Neural cell (in vitro differentiated cells): Measurements from ENCODE around the gene C11orf86.

Experiments used
- EP300 ChIP-seq: fragments of 450-650 bp; conservative IDR thresholded peaks from 2 replicates; pipeline ENCODE4 v1.6.1; 2014; ENCODE audit warnings: antibody characterized with exemption, mild to moderate bottlenecking, moderate library complexity; ENCODE audit not compliant: poor library complexity, severe bottlenecking
- EZH2 ChIP-seq: fragments of 200-600, 300-800 bp; shearing (Covaris generic), sonication (generic); IDR thresholded peaks from 2 replicates; pipeline ENCODE4 v1.6.1; 2014; ENCODE audit warnings: antibody characterized with exemption, low read length, borderline replicate concordance, mild to moderate bottlenecking; ENCODE audit not compliant: insufficient read depth, poor library complexity, severe bottlenecking
- MXI1 ChIP-seq: fragments of 450-650 bp; conservative IDR thresholded peaks from 2 replicates; pipeline ENCODE4 v1.6.1; 2014; ENCODE audit warnings: antibody characterized with exemption, mild to moderate bottlenecking; ENCODE audit not compliant: poor library complexity, severe bottlenecking
- POLR2AphosphoS5 ChIP-seq: IDR thresholded peaks from 2 replicates; pipeline ENCODE4 v1.6.1; 2012
- RAD21 ChIP-seq: fragments of 450-650 bp; conservative IDR thresholded peaks from 2 replicates; pipeline ENCODE4 v1.6.1; 2014; ENCODE audit warnings: antibody characterized with exemption, mild to moderate bottlenecking, moderate library complexity
- SMC3 ChIP-seq: fragments of 450-650 bp; conservative IDR thresholded peaks from 2 replicates; pipeline ENCODE4 v1.6.1; 2014; ENCODE audit warnings: antibody characterized with exemption, mild to moderate bottlenecking, moderate library complexity; ENCODE audit not compliant: poor library complexity
- TAF1 ChIP-seq: IDR thresholded peaks from 2 replicates; pipeline ENCODE4 v1.6.1; 2012; ENCODE audit warnings: low read depth
- TF ChIP-seq, protein P1 (sequence below): fragments of 450-650 bp; IDR thresholded peaks from 2 replicates; pipeline ENCODE4 v1.5.1; 2014; ENCODE audit warnings: antibody characterized with exemption, mild to moderate bottlenecking, moderate library complexity; ENCODE audit not compliant: poor library complexity, severe bottlenecking
- TF ChIP-seq, protein P2 (sequence below): IDR thresholded peaks from 2 replicates; pipeline ENCODE4 v1.6.1; 2012; ENCODE audit warnings: borderline replicate concordance

- TF ChIP-seq, protein P1, sequence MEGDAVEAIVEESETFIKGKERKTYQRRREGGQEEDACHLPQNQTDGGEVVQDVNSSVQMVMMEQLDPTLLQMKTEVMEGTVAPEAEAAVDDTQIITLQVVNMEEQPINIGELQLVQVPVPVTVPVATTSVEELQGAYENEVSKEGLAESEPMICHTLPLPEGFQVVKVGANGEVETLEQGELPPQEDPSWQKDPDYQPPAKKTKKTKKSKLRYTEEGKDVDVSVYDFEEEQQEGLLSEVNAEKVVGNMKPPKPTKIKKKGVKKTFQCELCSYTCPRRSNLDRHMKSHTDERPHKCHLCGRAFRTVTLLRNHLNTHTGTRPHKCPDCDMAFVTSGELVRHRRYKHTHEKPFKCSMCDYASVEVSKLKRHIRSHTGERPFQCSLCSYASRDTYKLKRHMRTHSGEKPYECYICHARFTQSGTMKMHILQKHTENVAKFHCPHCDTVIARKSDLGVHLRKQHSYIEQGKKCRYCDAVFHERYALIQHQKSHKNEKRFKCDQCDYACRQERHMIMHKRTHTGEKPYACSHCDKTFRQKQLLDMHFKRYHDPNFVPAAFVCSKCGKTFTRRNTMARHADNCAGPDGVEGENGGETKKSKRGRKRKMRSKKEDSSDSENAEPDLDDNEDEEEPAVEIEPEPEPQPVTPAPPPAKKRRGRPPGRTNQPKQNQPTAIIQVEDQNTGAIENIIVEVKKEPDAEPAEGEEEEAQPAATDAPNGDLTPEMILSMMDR: no peak
- TF ChIP-seq POLR2AphosphoS5: no peak
- no peak for TF ChIP-seq TAF1
- no peak for TF ChIP-seq SMC3
- no peak for TF ChIP-seq RAD21
- TF ChIP-seq EP300: no peak
- TF ChIP-seq EZH2: no peak
- TF ChIP-seq, protein P2, sequence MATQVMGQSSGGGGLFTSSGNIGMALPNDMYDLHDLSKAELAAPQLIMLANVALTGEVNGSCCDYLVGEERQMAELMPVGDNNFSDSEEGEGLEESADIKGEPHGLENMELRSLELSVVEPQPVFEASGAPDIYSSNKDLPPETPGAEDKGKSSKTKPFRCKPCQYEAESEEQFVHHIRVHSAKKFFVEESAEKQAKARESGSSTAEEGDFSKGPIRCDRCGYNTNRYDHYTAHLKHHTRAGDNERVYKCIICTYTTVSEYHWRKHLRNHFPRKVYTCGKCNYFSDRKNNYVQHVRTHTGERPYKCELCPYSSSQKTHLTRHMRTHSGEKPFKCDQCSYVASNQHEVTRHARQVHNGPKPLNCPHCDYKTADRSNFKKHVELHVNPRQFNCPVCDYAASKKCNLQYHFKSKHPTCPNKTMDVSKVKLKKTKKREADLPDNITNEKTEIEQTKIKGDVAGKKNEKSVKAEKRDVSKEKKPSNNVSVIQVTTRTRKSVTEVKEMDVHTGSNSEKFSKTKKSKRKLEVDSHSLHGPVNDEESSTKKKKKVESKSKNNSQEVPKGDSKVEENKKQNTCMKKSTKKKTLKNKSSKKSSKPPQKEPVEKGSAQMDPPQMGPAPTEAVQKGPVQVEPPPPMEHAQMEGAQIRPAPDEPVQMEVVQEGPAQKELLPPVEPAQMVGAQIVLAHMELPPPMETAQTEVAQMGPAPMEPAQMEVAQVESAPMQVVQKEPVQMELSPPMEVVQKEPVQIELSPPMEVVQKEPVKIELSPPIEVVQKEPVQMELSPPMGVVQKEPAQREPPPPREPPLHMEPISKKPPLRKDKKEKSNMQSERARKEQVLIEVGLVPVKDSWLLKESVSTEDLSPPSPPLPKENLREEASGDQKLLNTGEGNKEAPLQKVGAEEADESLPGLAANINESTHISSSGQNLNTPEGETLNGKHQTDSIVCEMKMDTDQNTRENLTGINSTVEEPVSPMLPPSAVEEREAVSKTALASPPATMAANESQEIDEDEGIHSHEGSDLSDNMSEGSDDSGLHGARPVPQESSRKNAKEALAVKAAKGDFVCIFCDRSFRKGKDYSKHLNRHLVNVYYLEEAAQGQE: no peak
- no peak for TF ChIP-seq MXI1
Measured at GRCh38 chr11:66936311-66936711, 38.8 kb upstream of the C11orf86 start.
